ENCODE measurements around the gene S100A5. TPM values are rescaled to one million over a fixed set of nuclear protein-coding genes. Genes with fewer than 3 reads are reported as not detected.

The S100A5 gene
- polyA plus RNA-seq, 2 of the 4 experiments (the other 2 are of a cell fraction), result 0.45 to 0.68 TPM

DNA sequence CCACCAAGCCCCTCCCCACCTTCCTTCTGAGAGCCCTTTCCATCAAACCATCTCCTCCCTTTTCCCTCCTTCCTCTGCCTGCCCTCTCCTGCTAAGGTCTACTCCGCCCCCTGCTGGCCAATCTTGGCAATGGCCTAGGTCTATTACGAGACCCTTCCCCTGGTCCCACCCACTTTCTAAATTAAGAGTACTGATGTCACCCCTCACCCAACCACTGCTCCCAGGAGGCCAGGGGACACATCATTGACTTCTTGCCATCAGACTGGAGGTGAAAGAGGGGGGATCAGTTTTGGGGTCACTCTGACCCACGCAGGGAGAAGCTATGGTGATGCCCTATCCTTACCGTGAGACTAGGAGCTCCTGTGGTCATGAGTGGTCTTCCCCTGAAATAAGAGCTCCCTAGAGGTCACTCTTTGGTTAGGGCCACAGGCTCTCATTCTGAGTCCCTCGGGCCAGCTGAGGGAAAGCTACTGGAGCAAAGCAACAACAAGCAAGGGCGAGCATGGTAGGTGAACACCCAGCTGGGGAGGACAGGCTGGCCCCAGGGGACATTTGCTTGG lies 45.7 kb downstream of the S100A5 start:
- Histone ChIP-seq H3K4me2 (no peak overlapping the region), H3K27ac (peak overlapping the region in 1 of 2 experiments; percentile 32; a peak in 2 of 6 replicates), H3K4me3 (no peak overlapping the region), H3K4me1 (peaks cover 18% of the 10 kb centered on the region), H3K9me3 (no peaks in the 10 kb centered on the region)
- ChIA-PET CTCF (interaction anchor here (0.6 to 24.0 kb wide), 62 partner anchors 7 to 428 kb away, joined by 3 to 731 read pairs (median 5); partner anchors contain the start of genes GATAD2B, PGLYRP4, S100A12 and S100A13), POLR2A (no interaction called here)
- TF ChIP-seq RFX5 (IDR thresholded peaks at IDR 0.05), result no peak
- no peak for TF ChIP-seq EHF (CRISPR knock-in tag; IDR thresholded peaks at IDR 0.05)
- TF ChIP-seq MAX (IDR thresholded peaks at IDR 0.05), result no peak
- peak; percentile 95 for TF ChIP-seq SMC3 (IDR thresholded peaks at IDR 0.05)
- no peak for TF ChIP-seq TFCP2L1 (CRISPR knock-in tag; IDR thresholded peaks at IDR 0.05)
- TF ChIP-seq BCL3 (IDR thresholded peaks at IDR 0.05), result no peak
- peak; percentile 90 for TF ChIP-seq CTCF (IDR thresholded peaks at IDR 0.05)
- TF ChIP-seq ZNF302 (CRISPR knock-in tag; IDR thresholded peaks at IDR 0.05), result no peak
- TF ChIP-seq ZSCAN20 (CRISPR knock-in tag; IDR thresholded peaks at IDR 0.05), result no peak
- no peak for TF ChIP-seq JUNB (IDR thresholded peaks at IDR 0.05)
- TF ChIP-seq, protein P1, sequence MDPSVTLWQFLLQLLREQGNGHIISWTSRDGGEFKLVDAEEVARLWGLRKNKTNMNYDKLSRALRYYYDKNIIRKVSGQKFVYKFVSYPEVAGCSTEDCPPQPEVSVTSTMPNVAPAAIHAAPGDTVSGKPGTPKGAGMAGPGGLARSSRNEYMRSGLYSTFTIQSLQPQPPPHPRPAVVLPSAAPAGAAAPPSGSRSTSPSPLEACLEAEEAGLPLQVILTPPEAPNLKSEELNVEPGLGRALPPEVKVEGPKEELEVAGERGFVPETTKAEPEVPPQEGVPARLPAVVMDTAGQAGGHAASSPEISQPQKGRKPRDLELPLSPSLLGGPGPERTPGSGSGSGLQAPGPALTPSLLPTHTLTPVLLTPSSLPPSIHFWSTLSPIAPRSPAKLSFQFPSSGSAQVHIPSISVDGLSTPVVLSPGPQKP (IDR thresholded peaks at IDR 0.05; ENCODE audit: low read depth, low read length), result no peak
- TF ChIP-seq, protein P2, sequence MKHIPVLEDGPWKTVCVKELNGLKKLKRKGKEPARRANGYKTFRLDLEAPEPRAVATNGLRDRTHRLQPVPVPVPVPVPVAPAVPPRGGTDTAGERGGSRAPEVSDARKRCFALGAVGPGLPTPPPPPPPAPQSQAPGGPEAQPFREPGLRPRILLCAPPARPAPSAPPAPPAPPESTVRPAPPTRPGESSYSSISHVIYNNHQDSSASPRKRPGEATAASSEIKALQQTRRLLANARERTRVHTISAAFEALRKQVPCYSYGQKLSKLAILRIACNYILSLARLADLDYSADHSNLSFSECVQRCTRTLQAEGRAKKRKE (CRISPR knock-in tag; IDR thresholded peaks at IDR 0.05; ENCODE audit: low read depth), result no peak
- TF ChIP-seq RAD21 (conservative IDR thresholded peaks at IDR 0.05 in 1 of 2, IDR thresholded peaks at IDR 0.05 in 1 of 2), result peak; percentile 93 to 94
- TF ChIP-seq POLR2AphosphoS2 (conservative IDR thresholded peaks at IDR 0.05; ENCODE audit: low read length), result no peak
- TF ChIP-seq GATA3 (IDR thresholded peaks at IDR 0.05; ENCODE audit: borderline replicate concordance), result no peak
- TF ChIP-seq, protein P3, sequence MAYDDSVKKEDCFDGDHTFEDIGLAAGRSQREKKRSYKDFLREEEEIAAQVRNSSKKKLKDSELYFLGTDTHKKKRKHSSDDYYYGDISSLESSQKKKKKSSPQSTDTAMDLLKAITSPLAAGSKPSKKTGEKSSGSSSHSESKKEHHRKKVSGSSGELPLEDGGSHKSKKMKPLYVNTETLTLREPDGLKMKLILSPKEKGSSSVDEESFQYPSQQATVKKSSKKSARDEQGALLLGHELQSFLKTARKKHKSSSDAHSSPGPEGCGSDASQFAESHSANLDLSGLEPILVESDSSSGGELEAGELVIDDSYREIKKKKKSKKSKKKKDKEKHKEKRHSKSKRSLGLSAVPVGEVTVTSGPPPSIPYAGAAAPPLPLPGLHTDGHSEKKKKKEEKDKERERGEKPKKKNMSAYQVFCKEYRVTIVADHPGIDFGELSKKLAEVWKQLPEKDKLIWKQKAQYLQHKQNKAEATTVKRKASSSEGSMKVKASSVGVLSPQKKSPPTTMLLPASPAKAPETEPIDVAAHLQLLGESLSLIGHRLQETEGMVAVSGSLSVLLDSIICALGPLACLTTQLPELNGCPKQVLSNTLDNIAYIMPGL (CRISPR knock-in tag; IDR thresholded peaks at IDR 0.05; ENCODE audit: borderline replicate concordance), result no peak
- TF ChIP-seq JUN (IDR thresholded peaks at IDR 0.05), result no peak
- TF ChIP-seq ESRRA (IDR thresholded peaks at IDR 0.05; ENCODE audit: borderline replicate concordance, low read length), result no peak
- TF ChIP-seq EHMT2 (IDR thresholded peaks at IDR 0.05; ENCODE audit: low read depth), result no peak
- no peak for TF ChIP-seq KDM5A (IDR thresholded peaks at IDR 0.05)
- TF ChIP-seq POLR2A (IDR thresholded peaks at IDR 0.05; ENCODE audit: low read length), result no peak
- no peak for TF ChIP-seq KDM1A (IDR thresholded peaks at IDR 0.05; ENCODE audit: low read depth)
- TF ChIP-seq, protein P4, sequence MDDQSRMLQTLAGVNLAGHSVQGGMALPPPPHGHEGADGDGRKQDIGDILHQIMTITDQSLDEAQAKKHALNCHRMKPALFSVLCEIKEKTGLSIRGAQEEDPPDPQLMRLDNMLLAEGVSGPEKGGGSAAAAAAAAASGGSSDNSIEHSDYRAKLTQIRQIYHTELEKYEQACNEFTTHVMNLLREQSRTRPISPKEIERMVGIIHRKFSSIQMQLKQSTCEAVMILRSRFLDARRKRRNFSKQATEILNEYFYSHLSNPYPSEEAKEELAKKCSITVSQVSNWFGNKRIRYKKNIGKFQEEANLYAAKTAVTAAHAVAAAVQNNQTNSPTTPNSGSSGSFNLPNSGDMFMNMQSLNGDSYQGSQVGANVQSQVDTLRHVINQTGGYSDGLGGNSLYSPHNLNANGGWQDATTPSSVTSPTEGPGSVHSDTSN (IDR thresholded peaks at IDR 0.05), result no peak
- TF ChIP-seq, protein P5, sequence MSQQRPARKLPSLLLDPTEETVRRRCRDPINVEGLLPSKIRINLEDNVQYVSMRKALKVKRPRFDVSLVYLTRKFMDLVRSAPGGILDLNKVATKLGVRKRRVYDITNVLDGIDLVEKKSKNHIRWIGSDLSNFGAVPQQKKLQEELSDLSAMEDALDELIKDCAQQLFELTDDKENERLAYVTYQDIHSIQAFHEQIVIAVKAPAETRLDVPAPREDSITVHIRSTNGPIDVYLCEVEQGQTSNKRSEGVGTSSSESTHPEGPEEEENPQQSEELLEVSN (IDR thresholded peaks at IDR 0.05; ENCODE audit: borderline replicate concordance, low read depth), result no peak
- no peak for TF ChIP-seq HDAC2 (IDR thresholded peaks at IDR 0.05)
- TF ChIP-seq EP300 (IDR thresholded peaks at IDR 0.05), result no peak
- ATAC-seq (peak; percentile 54 to 88; a peak in 4 of 6 replicates), FAIRE-seq (no peak), DNase-seq (ENCODE audit: low read depth in 1 of 2, low spot score in 1 of 2) (peak; percentile 50 to 72)
- 36% methylated on average over 5 of the region's 6 CpGs for WGBS (ENCODE audit: missing lambda C conversion rate)
